ENCODE measurements around the gene MTA3.

GRCh38 chr2:42567806-42568400 is 529 bp upstream of the MTA3 start:
- TF ChIP-seq CTCF (IDR thresholded peaks at IDR 0.05) (no peak), POLR2A (IDR thresholded peaks at IDR 0.05) (no peak), POLR2AphosphoS5 (IDR thresholded peaks at IDR 0.05) (no peak), EP300 (IDR thresholded peaks at IDR 0.05) (no peak)

Data from upper lobe of left lung (tissue), 4 donors.